ENCODE data around the gene ANKRD44. TPM values are rescaled to one million over a fixed set of nuclear protein-coding genes. Genes with fewer than 3 reads are reported as not detected.

ANKRD44 gene
- total RNA-seq, 2 donors from 2014 or later: 7.0 to 10.1 TPM

- DNase-seq (ENCODE audit: low spot score): no peak
- no peak for TF ChIP-seq CTCF (IDR thresholded peaks at IDR 0.05)
- Histone ChIP-seq H3K27ac (no peak overlapping the region), H3K9me3 (no peaks in the 10 kb centered on the region), H3K36me3 (no peaks in the 10 kb centered on the region), H3K4me3 (no peak overlapping the region), H3K27me3 (no peaks in the 10 kb centered on the region), H3K4me1 (peaks cover 0 to 10% of the 10 kb centered on the region in 2 donors)
Observed at GRCh38 chr2:197191940-197192322, 118.6 kb downstream of the ANKRD44 start.

- Histone ChIP-seq H3K36me3 (no peaks in the 10 kb centered on the region), H3K27ac (no peak overlapping the region), H3K27me3 (no peaks in the 10 kb centered on the region), H3K9me3 (no peaks in the 10 kb centered on the region), H3K4me1 (peaks cover 0 to 10% of the 10 kb centered on the region in 2 donors), H3K4me3 (no peak overlapping the region)
- DNase-seq (ENCODE audit: low spot score): no peak
- TF ChIP-seq CTCF (IDR thresholded peaks at IDR 0.05): peak; percentile 58 to 81
Observed at GRCh38 chr2:197191177-197191939, 119.2 kb downstream of the ANKRD44 start.

- Histone ChIP-seq H3K36me3 (no peaks in the 10 kb centered on the region), H3K4me3 (no peak overlapping the region), H3K4me1 (peaks cover 0 to 5% of the 10 kb centered on the region in 2 donors)
Observed at GRCh38 chr2:197190100-197190432, 120.5 kb downstream of the ANKRD44 start.

GRCh38 chr2:197189426-197190099 is 121.0 kb downstream of the ANKRD44 start:
- H3K27me3 ChIP-seq: no peaks in the 10 kb centered on the region
- peaks cover 0 to 9% of the 10 kb centered on the region in 2 donors for H3K4me1 ChIP-seq
- no peaks in the 10 kb centered on the region for H3K9me3 ChIP-seq
- no peak for DNase-seq (ENCODE audit: low spot score)
- no peak for TF ChIP-seq CTCF (IDR thresholded peaks at IDR 0.05)
- no peaks in the 10 kb centered on the region for H3K36me3 ChIP-seq
- H3K27ac ChIP-seq: no peak overlapping the region
- H3K4me3 ChIP-seq: no peak overlapping the region

More at GRCh38 chr2:197190100-197190432, 120.5 kb downstream of the ANKRD44 start:
- Histone ChIP-seq H3K27ac (no peak overlapping the region), H3K9me3 (no peaks in the 10 kb centered on the region), H3K27me3 (no peaks in the 10 kb centered on the region)
- DNase-seq (ENCODE audit: low spot score): no peak
- TF ChIP-seq CTCF (IDR thresholded peaks at IDR 0.05): no peak

GRCh38 chr2:197185676-197186075 is 124.9 kb downstream of the ANKRD44 start:
- Histone ChIP-seq H3K4me1 (peaks cover 0 to 10% of the 10 kb centered on the region in 2 donors), H3K36me3 (no peaks in the 10 kb centered on the region), H3K27ac (no peak overlapping the region), H3K4me3 (no peak overlapping the region), H3K27me3 (no peaks in the 10 kb centered on the region), H3K9me3 (no peaks in the 10 kb centered on the region)
- TF ChIP-seq CTCF (IDR thresholded peaks at IDR 0.05): no peak
- DNase-seq (ENCODE audit: low spot score): no peak

Measured in right atrium auricular region (tissue), 2 donors.